PC-9 (cell line): ENCODE data around the gene CCDC63. TPM values are rescaled to one million over a fixed set of nuclear protein-coding genes. Genes with fewer than 3 reads are reported as not detected.

Experiments
- BruUV-seq: library from RNA; stranded (reverse); fragments of 400-500 nt; replicated peaks from 2 replicates; lab custom pipeline; 2021; lab: Mats Ljungman, UMichigan
- CTCF ChIA-PET: fragments of 300-600 bp; sonication (Branson Sonifier 250); formaldehyde crosslinking; loops from one replicate; lab custom pipeline; 2022; ENCODE audit warnings: antibody characterized with exemption; lab: Charles Lee
- POLR2A ChIA-PET: fragments of 300-600 bp; sonication (Branson Sonifier 250); formaldehyde crosslinking; loops from one replicate; lab custom pipeline; 2022; ENCODE audit warnings: antibody characterized with exemption; ENCODE audit not compliant: unreplicated experiment; lab: Charles Lee
- DNase-seq, 2 experiments: peaks; one replicate each; pipeline versions ENCODE4 v3.0.0 to v3.0.0-alpha.2; 2015 to 2022; ENCODE audit warnings: mixed read lengths in 1 of 2
- H2AFZ ChIP-seq: fragments of 200-600 bp; sonication (generic); 2 replicates; pipeline ENCODE4 v1.8.1; 2017; ENCODE audit warnings: antibody characterized with exemption
- H3F3A ChIP-seq: fragments of 200-600 bp; sonication (generic); 2 replicates; pipeline ENCODE4 v1.8.1; 2017; ENCODE audit warnings: antibody characterized with exemption, mild to moderate bottlenecking, low read depth; ENCODE audit not compliant: insufficient read depth
- H3K27ac ChIP-seq: fragments of 200-600 bp; sonication (generic); 2 replicates; pipeline ENCODE4 v1.6.1; 2016; ENCODE audit warnings: mixed run types
- H3K27me3 ChIP-seq: fragments of 200-600 bp; sonication (generic); 2 replicates; pipeline ENCODE4 v1.6.1; 2016; ENCODE audit warnings: low read depth, mixed run types; ENCODE audit not compliant: insufficient read depth
- H3K36me3 ChIP-seq: fragments of 200-600 bp; sonication (generic); 2 replicates; pipeline ENCODE4 v1.6.1; 2016; ENCODE audit warnings: low read depth, mixed run types
- H3K4me1 ChIP-seq: fragments of 200-600 bp; sonication (generic); replicated peaks from 2 replicates; pipeline ENCODE4 v1.6.1; 2016; ENCODE audit warnings: mixed run types; ENCODE audit not compliant: insufficient read depth
- H3K4me2 ChIP-seq: fragments of 200-600 bp; sonication (generic); 2 replicates; pipeline ENCODE4 v1.6.1; 2017; ENCODE audit warnings: mixed run types
- H3K4me3 ChIP-seq: fragments of 200-600 bp; sonication (generic); 2 replicates; pipeline ENCODE4 v1.6.1; 2016; ENCODE audit warnings: mixed run types
- H3K79me2 ChIP-seq: fragments of 200-600 bp; sonication (generic); 2 replicates; pipeline ENCODE4 v1.6.1; 2017; ENCODE audit warnings: low read depth, mixed run types
- H3K9me2 ChIP-seq: fragments of 200-600 bp; sonication (generic); 2 replicates; pipeline ENCODE4 v1.8.1; 2017; ENCODE audit warnings: mild to moderate bottlenecking; ENCODE audit not compliant: insufficient read depth
- H3K9me3 ChIP-seq: fragments of 200-600 bp; sonication (generic); 2 replicates; pipeline ENCODE4 v1.8.1; 2016; ENCODE audit warnings: low read depth; ENCODE audit not compliant: insufficient read depth
- H4K20me1 ChIP-seq: fragments of 200-600 bp; sonication (generic); 2 replicates; pipeline ENCODE4 v1.8.1; 2017; ENCODE audit not compliant: insufficient read depth
- EZH2 ChIP-seq: fragments of 200-600 bp; sonication (generic); IDR thresholded peaks from 2 replicates; pipeline ENCODE4 v1.8.0; 2017; ENCODE audit warnings: antibody characterized with exemption, low read depth
- intact Hi-C: fragments of 100-400 bp; cut with micrococcal nuclease; formaldehyde crosslinking; loops from one replicate; pipeline ENCODE4 v1.10.0; 2022; ENCODE audit not compliant: unreplicated experiment
- total RNA-seq: library from RNA; stranded (reverse); gene quantifications from 2 replicates; pipeline ENCODE4 v1.2.3, GENCODE V29; 2021
- TF ChIP-seq, protein P1 (sequence below): fragments of 200-600 bp; sonication (generic); conservative IDR thresholded peaks from 2 replicates; pipeline ENCODE4 v1.6.1; 2017; ENCODE audit warnings: mixed run types, antibody characterized with exemption, mild to moderate bottlenecking, moderate library complexity

CCDC63 gene
- total RNA-seq, 1 experiment from 2014 or later, result not detected

DNA sequence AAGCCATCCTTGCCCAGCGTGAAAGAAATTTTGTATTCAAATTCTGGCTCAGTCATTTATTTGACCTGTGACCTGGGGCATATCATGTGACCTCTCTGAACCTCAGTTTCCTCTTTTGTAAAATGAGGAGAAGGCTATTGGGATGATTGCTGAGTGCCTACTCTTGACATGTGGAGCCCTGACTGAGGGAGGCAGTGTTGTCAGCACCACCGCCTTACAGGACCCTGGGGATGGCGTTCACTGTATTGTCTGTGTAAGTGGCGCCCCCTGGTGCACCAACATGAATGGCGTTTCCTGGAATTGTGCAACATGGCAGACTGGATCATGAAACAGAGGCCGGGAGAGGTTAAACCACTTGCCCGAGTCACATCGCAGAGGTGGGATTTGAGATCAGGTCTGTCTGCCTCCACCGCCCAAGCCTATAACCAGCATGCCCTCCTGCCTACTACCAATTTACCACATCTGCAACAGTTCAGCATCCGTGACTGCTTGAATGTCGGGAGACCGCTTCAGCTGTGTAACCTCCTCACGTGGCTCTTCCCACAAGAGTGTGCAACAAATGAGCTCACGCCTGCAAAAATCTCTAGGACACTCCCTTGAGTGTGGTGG is 20.1 kb upstream of the CCDC63 start:
- POLR2A ChIA-PET, result no interaction called here
- H3K36me3 ChIP-seq, result no peaks in the 10 kb centered on the region

DNA sequence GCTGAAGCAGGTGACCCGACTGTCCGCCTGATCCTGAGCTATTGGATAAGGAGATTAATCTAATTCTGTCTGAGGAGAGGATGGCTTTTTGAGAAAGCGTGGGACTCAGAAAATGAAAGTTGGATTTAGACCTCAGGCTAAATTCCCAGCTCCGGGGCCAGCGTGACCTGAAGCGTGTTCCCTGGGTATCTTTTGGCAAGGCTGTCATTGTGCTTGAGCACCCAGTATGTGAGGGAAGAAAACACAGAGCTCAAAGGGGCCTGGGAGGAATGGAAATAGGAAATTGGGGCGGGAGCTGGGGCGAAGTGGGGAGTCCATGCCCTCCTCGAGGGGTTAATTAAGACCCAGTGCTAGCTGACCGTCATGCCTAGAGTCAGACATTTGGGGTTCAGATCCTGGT is 17.5 kb upstream of the CCDC63 start:
- BruUV-seq, result no TSS peak
- intact Hi-C loops, result loop anchor here (5.0 to 10.0 kb wide), 2 partner anchors 125 to 317 kb away; no protein-coding TSS in a partner anchor

More for the DNA sequence above, 20.1 kb upstream of the CCDC63 start:
- no peaks in the 10 kb centered on the region for H3K9me3 ChIP-seq
- no peaks in the 10 kb centered on the region for H3K79me2 ChIP-seq
- peak; percentile 63 to 87 for DNase-seq
- intact Hi-C loops, result loop anchor here (1.0 to 10.0 kb wide), 7 partner anchors 62 to 376 kb away; partner anchors contain the start of gene ARPC3
- H3F3A ChIP-seq, result no peaks in the 10 kb centered on the region
- H3K9me2 ChIP-seq, result no peaks in the 10 kb centered on the region
- peak overlapping the region; percentile 28; the same call in 1 of the 2 replicates for H3K4me2 ChIP-seq
- no peak overlapping the region for H2AFZ ChIP-seq
- no TSS peak for BruUV-seq
- H3K4me1 ChIP-seq, result no peaks in the 10 kb centered on the region
- TF ChIP-seq, protein P1, sequence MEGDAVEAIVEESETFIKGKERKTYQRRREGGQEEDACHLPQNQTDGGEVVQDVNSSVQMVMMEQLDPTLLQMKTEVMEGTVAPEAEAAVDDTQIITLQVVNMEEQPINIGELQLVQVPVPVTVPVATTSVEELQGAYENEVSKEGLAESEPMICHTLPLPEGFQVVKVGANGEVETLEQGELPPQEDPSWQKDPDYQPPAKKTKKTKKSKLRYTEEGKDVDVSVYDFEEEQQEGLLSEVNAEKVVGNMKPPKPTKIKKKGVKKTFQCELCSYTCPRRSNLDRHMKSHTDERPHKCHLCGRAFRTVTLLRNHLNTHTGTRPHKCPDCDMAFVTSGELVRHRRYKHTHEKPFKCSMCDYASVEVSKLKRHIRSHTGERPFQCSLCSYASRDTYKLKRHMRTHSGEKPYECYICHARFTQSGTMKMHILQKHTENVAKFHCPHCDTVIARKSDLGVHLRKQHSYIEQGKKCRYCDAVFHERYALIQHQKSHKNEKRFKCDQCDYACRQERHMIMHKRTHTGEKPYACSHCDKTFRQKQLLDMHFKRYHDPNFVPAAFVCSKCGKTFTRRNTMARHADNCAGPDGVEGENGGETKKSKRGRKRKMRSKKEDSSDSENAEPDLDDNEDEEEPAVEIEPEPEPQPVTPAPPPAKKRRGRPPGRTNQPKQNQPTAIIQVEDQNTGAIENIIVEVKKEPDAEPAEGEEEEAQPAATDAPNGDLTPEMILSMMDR, result peak; percentile 93
- no peak for TF ChIP-seq EZH2
- H4K20me1 ChIP-seq, result no peaks in the 10 kb centered on the region
- H3K27ac ChIP-seq, result no peak overlapping the region
- CTCF ChIA-PET, result interaction anchor here (0.5 to 2.0 kb wide), 4 partner anchors 122 to 743 kb away, joined by 3 to 9 read pairs (median 4); partner anchors contain the start of gene ARPC3
- H3K4me3 ChIP-seq, result no peak overlapping the region
- no peaks in the 10 kb centered on the region; the same call in 1 of the 2 replicates for H3K27me3 ChIP-seq

DNA sequence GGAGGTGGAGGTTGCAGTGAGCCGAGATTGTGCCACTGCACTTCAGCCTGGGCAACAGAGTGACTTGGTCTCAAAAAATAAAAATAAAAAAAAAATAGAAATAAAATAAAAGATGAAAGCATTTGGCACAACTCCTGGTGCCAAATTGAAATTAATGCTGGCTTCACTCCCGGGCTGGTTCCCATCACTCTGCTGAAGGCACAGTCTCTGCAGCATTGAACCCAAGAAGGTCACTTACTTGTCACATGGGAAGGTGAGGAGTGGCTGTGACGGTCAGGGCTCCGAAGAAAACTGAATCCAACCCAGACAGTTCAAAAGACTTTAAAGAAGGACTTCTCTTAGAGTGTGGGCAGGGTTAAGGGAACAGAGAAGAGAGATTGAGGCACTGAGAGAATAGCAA is 10.5 kb upstream of the CCDC63 start:
- TF ChIP-seq, protein P1, result no peak
- no peak for TF ChIP-seq EZH2
- H4K20me1 ChIP-seq, result no peaks in the 10 kb centered on the region
- POLR2A ChIA-PET, result no interaction called here
- no peak overlapping the region for H3K27ac ChIP-seq
- no peak overlapping the region for H3K4me2 ChIP-seq
- H3K27me3 ChIP-seq, result peaks cover 5% of the 10 kb centered on the region; the same call in 1 of the 2 replicates
- intact Hi-C loops, result no loop called here
- H3F3A ChIP-seq, result no peaks in the 10 kb centered on the region
- H3K36me3 ChIP-seq, result no peaks in the 10 kb centered on the region
- no peak overlapping the region for H3K4me3 ChIP-seq
- BruUV-seq, result no TSS peak
- CTCF ChIA-PET, result no interaction called here
- H3K9me2 ChIP-seq, result no peaks in the 10 kb centered on the region
- no peaks in the 10 kb centered on the region for H3K4me1 ChIP-seq
- no peaks in the 10 kb centered on the region for H3K79me2 ChIP-seq
- no peak for DNase-seq
- H3K9me3 ChIP-seq, result no peaks in the 10 kb centered on the region
- H2AFZ ChIP-seq, result no peak overlapping the region

More for the DNA sequence above, 17.5 kb upstream of the CCDC63 start:
- H3K4me3 ChIP-seq, result no peak overlapping the region
- ChIA-PET CTCF (interaction anchor here (0.6 kb wide), 1 partner anchor 226 kb away, joined by 3 read pairs; no protein-coding TSS in a partner anchor), POLR2A (interaction anchor here (0.6 kb wide), 1 partner anchor 84 kb away, joined by 3 read pairs; no protein-coding TSS in a partner anchor)
- no peak overlapping the region for H2AFZ ChIP-seq
- H3K27ac ChIP-seq, result no peak overlapping the region
- no peaks in the 10 kb centered on the region for H3F3A ChIP-seq
- H4K20me1 ChIP-seq, result no peaks in the 10 kb centered on the region
- H3K9me2 ChIP-seq, result no peaks in the 10 kb centered on the region
- no peak for DNase-seq
- no peak overlapping the region for H3K4me2 ChIP-seq
- no peaks in the 10 kb centered on the region for H3K9me3 ChIP-seq
- no peaks in the 10 kb centered on the region; the same call in 1 of the 2 replicates for H3K27me3 ChIP-seq
- no peak for TF ChIP-seq EZH2
- TF ChIP-seq, protein P1, result no peak
- no peaks in the 10 kb centered on the region for H3K36me3 ChIP-seq
- H3K79me2 ChIP-seq, result no peaks in the 10 kb centered on the region
- no peaks in the 10 kb centered on the region for H3K4me1 ChIP-seq
